K562 (cell line): ENCODE results near the gene PRR23E. TPM values are rescaled to one million over a fixed set of nuclear protein-coding genes. Genes with fewer than 3 reads are reported as not detected.

Experiments
- ATAC-seq: fragments of 200-7000 bp; cut with Tn5 transposase; 3 replicates; pipeline ENCODE4 v1.9.1; 2020; ENCODE audit warnings: moderate library complexity
- BruUV-seq: library from RNA; stranded (reverse); fragments of 400-500 nt; replicated peaks from 2 replicates; lab custom pipeline; 2021; lab: Mats Ljungman, UMichigan
- CTCF ChIA-PET: fragments of 300-600 bp; formaldehyde crosslinking; extraction: SDS; loops from one replicate; lab custom pipeline; 2021; ENCODE audit warnings: low intra/inter-chr PET ratio; lab: Yijun Ruan, JAX
- POLR2A ChIA-PET: fragments of 300-600, 350-650 bp; sonication (Branson Sonifier 250); formaldehyde crosslinking; extraction: SDS; loops from one replicate; lab custom pipeline; 2021; ENCODE audit warnings: antibody characterized with exemption, inconsistent platforms; lab: Yijun Ruan, JAX
- DNase-seq, 4 experiments: peaks; one replicate each; pipeline versions ENCODE4 v3.0.0 to v3.0.0-alpha.2; 2011 to 2018; ENCODE audit warnings: low spot score in 3 of 4, mixed read lengths in 3 of 4; ENCODE audit errors: extremely low read depth in 1 of 4
- FAIRE-seq: peaks from 2 replicates; lab custom pipeline; 2011; peaks lifted over from hg19 to GRCh38; lab: Jason Lieb, UNC
- H2AFZ ChIP-seq: 2 replicates; pipeline ENCODE4 v1.6.0; 2011; ENCODE audit warnings: low read depth, low read length, control low read depth, inconsistent platforms
- H3K27ac ChIP-seq: fragments of 200-600 bp; 3 replicates; pipeline ENCODE4 v1.8.0; 2011; ENCODE audit warnings: low read depth, mild to moderate bottlenecking, control low read depth, inconsistent platforms, low read length, moderate library complexity, mixed read lengths; ENCODE audit errors: extremely low read depth
- H3K27me3 ChIP-seq, 2 experiments: fragments of 300-600 bp in 1 of 2; 2 replicates in 1 of 2; 3 replicates in 1 of 2; pipeline versions ENCODE4 v1.6.0 to v1.8.0; 2011; ENCODE audit warnings: inconsistent platforms in 2 of 2, low read length in 2 of 2, mild to moderate bottlenecking in 1 of 2, mixed read lengths in 1 of 2, moderate library complexity in 1 of 2; ENCODE audit not compliant: control insufficient read depth in 2 of 2, insufficient read depth in 2 of 2
- H3K36me3 ChIP-seq: fragments of 300-600 bp; 3 replicates; pipeline ENCODE4 v1.8.0; 2011; ENCODE audit warnings: mild to moderate bottlenecking, low read length, inconsistent platforms; ENCODE audit not compliant: control insufficient read depth, insufficient read depth
- H3K4me1 ChIP-seq, 2 experiments: fragments of 200-600 bp in 1 of 2; replicated peaks in 1 of 2; 2 replicates in 1 of 2; 3 replicates in 1 of 2; pipeline versions ENCODE4 v1.5.1 to v1.8.0; 2011; ENCODE audit warnings: inconsistent platforms in 2 of 2, low read length in 2 of 2, mild to moderate bottlenecking in 1 of 2, mixed read lengths in 1 of 2, moderate library complexity in 1 of 2; ENCODE audit not compliant: control insufficient read depth in 2 of 2, insufficient read depth in 2 of 2
- H3K4me2 ChIP-seq: 2 replicates; pipeline ENCODE4 v1.6.1; 2011; ENCODE audit warnings: low read length, control low read depth, inconsistent platforms, mixed read lengths; ENCODE audit not compliant: insufficient read depth
- H3K4me3 ChIP-seq: fragments of 200-600 bp; sonication (generic), shearing (Covaris generic); 2 replicates; pipeline ENCODE4 v1.5.1; 2016; ENCODE audit warnings: control low read depth, inconsistent platforms
- H3K79me2 ChIP-seq: fragments of 200-600 bp; 3 replicates; pipeline ENCODE4 v1.8.0; 2011; ENCODE audit warnings: low read length, inconsistent platforms; ENCODE audit not compliant: control insufficient read depth, insufficient read depth
- H3K9ac ChIP-seq, 2 experiments: 2 replicates each; pipeline versions ENCODE4 v1.6.0 to v1.6.1; 2011; ENCODE audit warnings: low read depth in 2 of 2, low read length in 2 of 2, control low read depth in 1 of 2, inconsistent platforms in 1 of 2, mild to moderate bottlenecking in 1 of 2, mixed read lengths in 1 of 2; ENCODE audit not compliant: insufficient read depth in 1 of 2
- H3K9me1 ChIP-seq: one replicate; pipeline ENCODE4 v1.6.0; 2011; ENCODE audit warnings: inconsistent platforms, mild to moderate bottlenecking, low read length, moderate library complexity; ENCODE audit not compliant: control insufficient read depth, insufficient read depth
- H3K9me3 ChIP-seq: replicated peaks from 2 replicates; pipeline ENCODE4 v1.5.1; 2011; ENCODE audit warnings: low read depth, low read length, inconsistent platforms; ENCODE audit not compliant: control insufficient read depth, insufficient read depth
- H4K20me1 ChIP-seq: replicated peaks from 2 replicates; pipeline ENCODE4 v1.6.1; 2011; ENCODE audit warnings: low read length, inconsistent platforms, mixed read lengths; ENCODE audit not compliant: control insufficient read depth, insufficient read depth
- HNRNPK ChIP-seq: fragments of 200-400 bp; formaldehyde crosslinking; IDR thresholded peaks from one replicate; pipeline ENCODE4 v1.6.1; 2018; ENCODE audit warnings: mild to moderate bottlenecking, low read depth, low read length; ENCODE audit not compliant: poor library complexity, severe bottlenecking
- LCOR ChIP-seq: sonication (generic); formaldehyde crosslinking; IDR thresholded peaks from 2 replicates; pipeline ENCODE4 v1.8.0; 2022; ENCODE audit warnings: mild to moderate bottlenecking, missing genetic modification reagents
- ZNF431 ChIP-seq: sonication (generic); formaldehyde crosslinking; IDR thresholded peaks from 2 replicates; pipeline ENCODE4 v1.8.0; 2022; ENCODE audit warnings: mild to moderate bottlenecking, missing genetic modification reagents
- ZNF561 ChIP-seq: fragments of 450-650 bp; formaldehyde crosslinking; conservative IDR thresholded peaks from 2 replicates; pipeline ENCODE4 v1.4.0; 2020; ENCODE audit warnings: mild to moderate bottlenecking, moderate library complexity
- WGBS: fragments of 100-300 bp; shearing (Covaris generic); methylation state at CpG from one replicate; pipeline ENCODE4 v1.1.6; 2016; ENCODE audit warnings: low coverage, mixed read lengths; ENCODE audit not compliant: insufficient coverage; ENCODE audit errors: missing lambda C conversion rate; 5-methylcytosine and 5-hydroxymethylcytosine counted together
- in situ Hi-C: fragments of 300-500 bp; cut with MboI; formaldehyde crosslinking; loops from 4 replicates; pipeline ENCODE4 v1.15.0; 2018; ENCODE audit warnings: inconsistent platforms, mixed read lengths
- intact Hi-C: fragments of 100-400 bp; cut with micrococcal nuclease; formaldehyde crosslinking; loops from 2 replicates; pipeline ENCODE4 v1.14.2; 2022
- polyA plus RNA-seq, 8 experiments: library from polyadenylated mRNA; depleted of rRNA in 4 of 8; stranded (reverse) in 5 of 8; unstranded in 3 of 8; fragments of >200 nt; fragmentation: Nextera tagmentation in 2 of 8; fragmentation: Illumina TruSeq in 1 of 8; extraction: Ambion mirVana in 2 of 8; extraction: Trizol in 1 of 8; gene quantifications; 2 replicates each; pipeline versions ENCODE4 v1.2.1 to v1.2.3, GENCODE V29; 2011 to 2014; ENCODE audit warnings: inconsistent platforms in 1 of 8, missing spikeins in 1 of 8
- total RNA-seq, 7 experiments: library from RNA; depleted of rRNA in 6 of 7; stranded (reverse); fragments of >200 nt in 6 of 7; fragmentation: Illumina TruSeq in 2 of 7; extraction: Trizol in 2 of 7; gene quantifications; 2 replicates each; pipeline versions ENCODE4 v1.2.1 to v1.2.3, GENCODE V29; 2011 to 2021; ENCODE audit warnings: low replicate concordance in 1 of 7
- TF ChIP-seq, protein P1 (sequence below): IDR thresholded peaks from 2 replicates; pipeline ENCODE4 v1.6.1; 2014; ENCODE audit warnings: antibody characterized with exemption
- TF ChIP-seq, protein P2 (sequence below), 2 experiments: fragments of 250-450 bp in 1 of 2; fragments of 450-650 bp in 1 of 2; sonication (Bioruptor Pico) in 1 of 2; IDR thresholded peaks; 2 replicates each; pipeline versions ENCODE4 v1.6.1 to v1.8.0; 2016 to 2021; ENCODE audit warnings: mild to moderate bottlenecking in 2 of 2, moderate library complexity in 2 of 2, missing compliant biosample characterization in 1 of 2, missing genetic modification characterization in 1 of 2

The PRR23E gene
- total and polyA plus RNA-seq, 9 of the 15 experiments (the other 6 are each of a cell fraction or from before 2014, with no cell fraction given) = not detected

- no peaks in the 10 kb centered on the region for H3K79me2 ChIP-seq
- H2AFZ ChIP-seq = no peak overlapping the region
- H3K9me3 ChIP-seq = no peaks in the 10 kb centered on the region
- H3K4me3 ChIP-seq = no peak overlapping the region
- FAIRE-seq (no peak), ATAC-seq (no peak), DNase-seq (no peak)
- H3K9ac ChIP-seq = no peak overlapping the region
- no peaks in the 10 kb centered on the region for H4K20me1 ChIP-seq
- in situ Hi-C loops (no loop called here), intact Hi-C loops (no loop called here)
- H3K27me3 ChIP-seq = no peaks in the 10 kb centered on the region
- no peak overlapping the region for H3K27ac ChIP-seq
- ChIA-PET CTCF (no interaction called here), POLR2A (interaction anchor here (0.5 to 0.6 kb wide), 2 partner anchors 93 to 135 kb away, joined by 3 read pairs; no protein-coding TSS in a partner anchor)
- BruUV-seq = no TSS peak
- 1% methylated on average over 12 of the region's 23 CpGs for WGBS
- H3K9me1 ChIP-seq = no peaks in the 10 kb centered on the region
- no peak overlapping the region for H3K4me2 ChIP-seq
- H3K4me1 ChIP-seq = no peaks in the 10 kb centered on the region
- H3K36me3 ChIP-seq = no peaks in the 10 kb centered on the region
- TF ChIP-seq, protein P1, sequence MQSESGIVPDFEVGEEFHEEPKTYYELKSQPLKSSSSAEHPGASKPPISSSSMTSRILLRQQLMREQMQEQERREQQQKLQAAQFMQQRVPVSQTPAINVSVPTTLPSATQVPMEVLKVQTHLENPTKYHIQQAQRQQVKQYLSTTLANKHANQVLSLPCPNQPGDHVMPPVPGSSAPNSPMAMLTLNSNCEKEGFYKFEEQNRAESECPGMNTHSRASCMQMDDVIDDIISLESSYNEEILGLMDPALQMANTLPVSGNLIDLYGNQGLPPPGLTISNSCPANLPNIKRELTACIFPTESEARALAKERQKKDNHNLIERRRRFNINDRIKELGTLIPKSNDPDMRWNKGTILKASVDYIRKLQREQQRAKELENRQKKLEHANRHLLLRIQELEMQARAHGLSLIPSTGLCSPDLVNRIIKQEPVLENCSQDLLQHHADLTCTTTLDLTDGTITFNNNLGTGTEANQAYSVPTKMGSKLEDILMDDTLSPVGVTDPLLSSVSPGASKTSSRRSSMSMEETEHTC = no peak
- TF ChIP-seq LCOR (CRISPR knock-in tag) (no peak), ZNF561 (CRISPR knock-in tag) (no peak), ZNF431 (CRISPR knock-in tag) (no peak), HNRNPK (no peak)
- TF ChIP-seq, protein P2, sequence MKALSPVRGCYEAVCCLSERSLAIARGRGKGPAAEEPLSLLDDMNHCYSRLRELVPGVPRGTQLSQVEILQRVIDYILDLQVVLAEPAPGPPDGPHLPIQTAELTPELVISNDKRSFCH (CRISPR knock-in tag; IDR thresholded peaks at IDR 0.05) = no peak
- TF ChIP-seq, protein P2 (tag; IDR thresholded peaks at IDR 0.05) = no peak
These were observed 8.7 kb upstream of the PRR23E start for GRCh38 chr3:127183931-127184869.
